Mesenchymal stem cell (in vitro differentiated cells and primary cell): ENCODE results near the gene ASIC1.

Source experiments
- DNase-seq: peaks from one replicate; pipeline ENCODE4 v3.0.0-alpha.2; 2013
- H2AFZ ChIP-seq: one replicate; pipeline ENCODE4 v1.6.1; 2013; ENCODE audit warnings: low read depth, mild to moderate bottlenecking, control low read depth, inconsistent platforms, low read length, moderate library complexity
- H2AK5ac ChIP-seq: 2 replicates; pipeline ENCODE4 v1.6.1; 2013; ENCODE audit warnings: low read length, moderate library complexity, mild to moderate bottlenecking, inconsistent platforms; ENCODE audit not compliant: severe bottlenecking
- H2BK120ac ChIP-seq: one replicate; pipeline ENCODE4 v1.6.1; 2013; ENCODE audit warnings: low read depth, mild to moderate bottlenecking, inconsistent platforms, low read length, moderate library complexity
- H2BK12ac ChIP-seq, 2 experiments: one replicate each; pipeline ENCODE4 v1.6.1; 2013; ENCODE audit warnings: inconsistent platforms in 2 of 2, low read length in 2 of 2, mild to moderate bottlenecking in 2 of 2, moderate library complexity in 2 of 2, control low read depth in 1 of 2
- H2BK15ac ChIP-seq: one replicate; pipeline ENCODE4 v1.6.1; 2013; ENCODE audit warnings: mild to moderate bottlenecking, low read depth, inconsistent platforms; ENCODE audit not compliant: poor library complexity, severe bottlenecking
- H2BK5ac ChIP-seq: 2 replicates; pipeline ENCODE4 v1.6.1; 2013; ENCODE audit warnings: low read depth, mild to moderate bottlenecking, low read length, control low read depth, inconsistent platforms; ENCODE audit not compliant: poor library complexity, severe bottlenecking
- H3K14ac ChIP-seq, 2 experiments: one replicate each; pipeline ENCODE4 v1.6.1; 2013; ENCODE audit warnings: inconsistent platforms in 2 of 2, low read length in 2 of 2, control low read depth in 1 of 2, mild to moderate bottlenecking in 1 of 2, moderate library complexity in 1 of 2
- H3K18ac ChIP-seq, 2 experiments: one replicate each; pipeline ENCODE4 v1.6.1; 2013; ENCODE audit warnings: inconsistent platforms in 2 of 2, low read length in 2 of 2, control low read depth in 1 of 2, low read depth in 1 of 2, mild to moderate bottlenecking in 1 of 2
- H3K23ac ChIP-seq, 2 experiments: one replicate each; pipeline ENCODE4 v1.6.1; 2013; ENCODE audit warnings: inconsistent platforms in 2 of 2, low read length in 2 of 2, mild to moderate bottlenecking in 2 of 2, moderate library complexity in 2 of 2, control low read depth in 1 of 2
- H3K27ac ChIP-seq: 2 replicates; pipeline ENCODE4 v1.5.1; 2013; ENCODE audit warnings: mild to moderate bottlenecking, moderate library complexity, low read length, control low read depth, inconsistent platforms; ENCODE audit not compliant: poor library complexity, severe bottlenecking
- H3K27me3 ChIP-seq, 2 experiments: 2 replicates each; pipeline versions ENCODE4 v1.6.1 to v1.7.0; 2013; ENCODE audit warnings: low read length in 2 of 2, mild to moderate bottlenecking in 2 of 2, moderate library complexity in 2 of 2, control low read depth in 1 of 2, inconsistent platforms in 1 of 2; ENCODE audit not compliant: control insufficient read depth in 1 of 2, insufficient read depth in 1 of 2
- H3K36me3 ChIP-seq, 2 experiments: 2 replicates each; pipeline versions ENCODE4 v1.6.1 to v1.7.0; 2013; ENCODE audit warnings: low read length in 2 of 2, control low read depth in 1 of 2, inconsistent platforms in 1 of 2, low read depth in 1 of 2, mild to moderate bottlenecking in 1 of 2; ENCODE audit not compliant: insufficient read depth in 2 of 2, control insufficient read depth in 1 of 2
- H3K4ac ChIP-seq, 2 experiments: one replicate each; pipeline ENCODE4 v1.6.1; 2013; ENCODE audit warnings: inconsistent platforms in 2 of 2, low read length in 2 of 2, mild to moderate bottlenecking in 2 of 2, moderate library complexity in 2 of 2, control low read depth in 1 of 2, low read depth in 1 of 2
- H3K4me1 ChIP-seq: 2 replicates; pipeline ENCODE4 v1.6.1; 2013; ENCODE audit warnings: low read depth, low read length, control low read depth; ENCODE audit not compliant: control insufficient read depth, insufficient read depth
- H3K4me2 ChIP-seq: 2 replicates; pipeline ENCODE4 v1.6.1; 2013; ENCODE audit warnings: low read length, mild to moderate bottlenecking, inconsistent platforms; ENCODE audit not compliant: poor library complexity, severe bottlenecking
- H3K4me3 ChIP-seq, 2 experiments: 2 replicates each; pipeline versions ENCODE4 v1.5.1 to v1.7.0; 2013; ENCODE audit warnings: low read length in 2 of 2, mild to moderate bottlenecking in 2 of 2, control low read depth in 1 of 2, low read depth in 1 of 2; ENCODE audit not compliant: insufficient read depth in 1 of 2
- H3K79me1 ChIP-seq: replicated peaks from 2 replicates; pipeline ENCODE4 v1.6.1; 2013; ENCODE audit warnings: mild to moderate bottlenecking, control low read depth, low read length, inconsistent platforms; ENCODE audit not compliant: poor library complexity, severe bottlenecking
- H3K9ac ChIP-seq: 2 replicates; pipeline ENCODE4 v1.7.0; 2013; ENCODE audit warnings: mild to moderate bottlenecking, low read length, moderate library complexity
- H3K9me3 ChIP-seq: 2 replicates; pipeline ENCODE4 v1.7.0; 2013; ENCODE audit warnings: mild to moderate bottlenecking, low read length; ENCODE audit not compliant: control insufficient read depth
- H4K8ac ChIP-seq: one replicate; pipeline ENCODE4 v1.6.1; 2013; ENCODE audit warnings: inconsistent platforms, mild to moderate bottlenecking, low read length, moderate library complexity
- H4K91ac ChIP-seq: one replicate; pipeline ENCODE4 v1.6.1; 2013; ENCODE audit warnings: mild to moderate bottlenecking, low read length, inconsistent platforms
- WGBS: methylation state at CpG from one replicate; pipeline ENCODE4 v1.1.7; 2013; ENCODE audit warnings: mixed read lengths; 5-methylcytosine and 5-hydroxymethylcytosine counted together

Gene ASIC1

DNA sequence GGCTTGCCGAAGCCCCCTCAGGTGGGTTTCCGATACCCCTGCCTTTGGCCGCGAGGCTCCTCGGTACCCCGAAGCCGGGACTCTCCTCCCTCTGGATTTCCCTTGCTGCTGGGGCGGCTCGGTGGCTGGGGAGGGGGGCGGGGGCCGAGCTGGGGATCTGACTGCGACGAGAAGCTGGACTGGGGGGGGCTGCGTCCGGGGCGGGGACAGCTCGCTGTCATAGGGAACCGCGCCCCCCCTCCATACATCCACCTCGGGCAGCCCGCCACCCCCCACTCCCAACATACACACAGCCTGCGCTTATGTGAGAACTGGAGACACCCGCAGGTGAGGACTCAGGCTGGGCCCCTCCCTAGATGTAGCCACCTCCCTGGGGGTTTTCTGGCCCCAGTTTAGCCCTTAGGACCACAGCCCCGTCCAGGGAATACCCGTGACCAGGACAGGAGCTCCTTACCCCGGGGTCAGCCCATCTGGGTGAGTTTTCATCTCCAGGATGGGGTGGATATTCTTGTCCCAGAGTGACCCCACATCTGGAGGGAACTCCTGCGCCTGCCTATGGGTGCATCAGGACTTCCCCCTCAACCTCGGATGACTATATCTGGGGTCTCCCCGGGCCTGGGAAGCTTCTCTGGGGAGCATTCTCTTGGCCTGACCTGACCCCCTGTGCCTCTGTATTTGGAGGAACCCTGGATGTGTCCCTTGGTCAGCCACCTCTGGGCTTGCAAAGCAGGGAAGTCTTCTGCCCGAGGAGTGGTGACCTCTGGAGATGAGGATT, 687 bp downstream of the ASIC1 start:
- Histone ChIP-seq H3K14ac (no peak overlapping the region), H3K4me3 (peak overlapping the region; percentile 63 to 91), H3K79me1 (no peaks in the 10 kb centered on the region), H3K27ac (no peak overlapping the region), H2AK5ac (no peak overlapping the region), H4K91ac (no peak overlapping the region), H3K4me1 (peaks cover 27% of the 10 kb centered on the region), H3K9ac (peak overlapping the region; percentile 82), H2BK15ac (no peak overlapping the region), H3K36me3 (peaks cover 0 to 15% of the 10 kb centered on the region in 2 experiments), H3K27me3 (peaks cover 17 to 25% of the 10 kb centered on the region in 2 experiments), H2BK120ac (no peak overlapping the region), H2BK5ac (no peak overlapping the region), H3K18ac (no peak overlapping the region), H3K23ac (no peak overlapping the region), H3K9me3 (no peaks in the 10 kb centered on the region), H3K4ac (no peak overlapping the region), H4K8ac (no peak overlapping the region), H3K4me2 (peak overlapping the region; percentile 94), H2AFZ (no peak overlapping the region), H2BK12ac (no peak overlapping the region)
- WGBS = 23% methylated on average over 20 of the region's 30 CpGs
- DNase-seq = no peak

DNA sequence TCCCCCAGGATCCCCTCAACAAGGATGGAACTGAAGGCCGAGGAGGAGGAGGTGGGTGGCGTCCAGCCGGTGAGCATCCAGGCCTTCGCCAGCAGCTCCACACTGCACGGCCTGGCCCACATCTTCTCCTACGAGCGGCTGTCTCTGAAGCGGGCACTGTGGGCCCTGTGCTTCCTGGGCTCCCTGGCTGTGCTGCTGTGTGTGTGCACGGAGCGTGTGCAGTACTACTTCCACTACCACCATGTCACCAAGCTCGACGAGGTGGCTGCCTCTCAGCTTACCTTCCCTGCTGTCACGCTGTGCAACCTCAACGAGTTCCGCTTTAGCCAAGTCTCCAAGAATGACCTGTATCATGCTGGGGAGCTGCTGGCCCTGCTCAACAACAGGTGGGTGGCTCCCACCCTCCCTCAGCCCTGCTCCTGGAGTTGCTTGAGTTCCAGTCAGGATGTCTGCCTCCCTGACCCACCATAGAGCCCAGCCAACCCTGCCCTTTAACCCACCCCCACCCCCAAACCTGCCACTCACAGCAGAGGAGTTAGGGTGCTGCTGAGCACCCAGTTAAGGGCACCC, 1.4 kb downstream of the ASIC1 start:
- no peaks in the 10 kb centered on the region for H3K79me1 ChIP-seq
- no peak overlapping the region for H3K9ac ChIP-seq
- H3K27ac ChIP-seq = no peak overlapping the region
- no peak overlapping the region for H2BK5ac ChIP-seq
- no peak overlapping the region for H3K4ac ChIP-seq
- no peak overlapping the region for H2AK5ac ChIP-seq
- H2BK120ac ChIP-seq = no peak overlapping the region
- H3K36me3 ChIP-seq = peaks cover 0 to 15% of the 10 kb centered on the region in 2 experiments
- H2BK15ac ChIP-seq = no peak overlapping the region
- no peak overlapping the region for H3K18ac ChIP-seq
- H3K23ac ChIP-seq = no peak overlapping the region
- H2AFZ ChIP-seq = no peak overlapping the region
- no peak overlapping the region for H2BK12ac ChIP-seq
- H4K91ac ChIP-seq = no peak overlapping the region
- 89% methylated on average over 15 of the region's 15 CpGs for WGBS
- no peaks in the 10 kb centered on the region for H3K9me3 ChIP-seq
- no peak overlapping the region for H3K4me3 ChIP-seq
- peaks cover 29% of the 10 kb centered on the region for H3K4me1 ChIP-seq
- H4K8ac ChIP-seq = no peak overlapping the region
- peak overlapping the region in 1 of 2 experiments; percentile 44 for H3K14ac ChIP-seq
- no peak overlapping the region for H3K4me2 ChIP-seq
- peaks cover 11 to 20% of the 10 kb centered on the region in 2 experiments for H3K27me3 ChIP-seq
- DNase-seq = no peak

- Histone ChIP-seq H2AK5ac (no peak overlapping the region), H3K9ac (no peak overlapping the region), H3K27ac (no peak overlapping the region), H2BK120ac (no peak overlapping the region), H3K14ac (no peak overlapping the region), H3K23ac (no peak overlapping the region), H3K27me3 (peaks cover 11 to 20% of the 10 kb centered on the region in 2 experiments), H3K4ac (no peak overlapping the region), H3K9me3 (no peaks in the 10 kb centered on the region), H3K79me1 (no peaks in the 10 kb centered on the region), H3K18ac (no peak overlapping the region), H2BK5ac (no peak overlapping the region), H2AFZ (no peak overlapping the region), H4K91ac (no peak overlapping the region), H2BK12ac (no peak overlapping the region), H3K4me2 (no peak overlapping the region), H3K4me3 (no peak overlapping the region), H3K36me3 (peaks cover 0 to 15% of the 10 kb centered on the region in 2 experiments), H3K4me1 (peaks cover 29% of the 10 kb centered on the region), H4K8ac (no peak overlapping the region), H2BK15ac (no peak overlapping the region)
- no peak for DNase-seq
- 56% methylated on average over 11 of the region's 12 CpGs for WGBS
These were observed 2.2 kb downstream of the ASIC1 start for GRCh38 chr12:50059440-50060119.

DNA sequence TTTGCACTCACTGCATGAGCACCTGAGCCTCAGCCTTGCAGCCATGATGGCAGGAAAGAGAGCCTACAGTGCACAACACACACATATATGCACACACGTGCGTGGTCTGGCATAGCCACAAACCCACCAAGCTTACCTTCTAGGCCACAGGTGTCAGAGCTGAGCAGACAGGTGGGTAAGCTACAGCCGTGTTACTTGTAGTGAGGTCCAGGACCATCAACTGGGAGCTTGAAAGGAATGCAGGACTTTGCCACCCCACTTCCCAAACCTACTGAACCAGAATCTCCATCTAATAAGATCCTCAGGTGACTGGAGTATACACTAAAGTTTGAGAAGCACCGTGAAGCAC, 2.7 kb downstream of the ASIC1 start:
- peaks cover 11 to 20% of the 10 kb centered on the region in 2 experiments for H3K27me3 ChIP-seq

More for the DNA sequence above, 2.7 kb downstream of the ASIC1 start:
- Histone ChIP-seq H2BK12ac (no peak overlapping the region), H3K9ac (no peak overlapping the region), H3K4me1 (peaks cover 29% of the 10 kb centered on the region), H3K79me1 (no peaks in the 10 kb centered on the region), H4K8ac (no peak overlapping the region), H2AFZ (no peak overlapping the region), H2BK120ac (no peak overlapping the region), H3K36me3 (peaks cover 0 to 15% of the 10 kb centered on the region in 2 experiments), H3K23ac (no peak overlapping the region), H4K91ac (no peak overlapping the region), H3K4me2 (no peak overlapping the region), H3K4me3 (no peak overlapping the region), H2AK5ac (no peak overlapping the region), H3K27ac (no peak overlapping the region), H3K9me3 (no peaks in the 10 kb centered on the region), H3K18ac (no peak overlapping the region), H3K14ac (no peak overlapping the region), H3K4ac (no peak overlapping the region), H2BK5ac (no peak overlapping the region), H2BK15ac (no peak overlapping the region)
- DNase-seq = no peak
- WGBS = 85% methylated on average over 3 of the region's 4 CpGs
